Mucosa of descending colon (tissue), 3 donors: ENCODE data around the gene QSOX2. TPM values are rescaled to one million over a fixed set of nuclear protein-coding genes. Genes with fewer than 3 reads are reported as not detected.

Source experiments
- ATAC-seq: fragments of 200-7000 bp; cut with Tn5 transposase; one replicate; pipeline ENCODE4 v1.9.1; 2020; ENCODE audit warnings: mild to moderate bottlenecking, moderate library complexity
- DNase-seq, 3 donors: peaks; one replicate each; pipeline ENCODE4 v3.0.0-alpha.2; 2020
- H3K36me3 ChIP-seq: fragments of 200-600 bp; one replicate; pipeline ENCODE4 v1.8.0; 2021; ENCODE audit warnings: low read depth, mild to moderate bottlenecking
- H3K4me1 ChIP-seq: fragments of 200-600 bp; one replicate; pipeline ENCODE4 v1.8.0; 2021; ENCODE audit warnings: low read depth, mild to moderate bottlenecking
- H3K4me3 ChIP-seq: fragments of 200-600 bp; one replicate; pipeline ENCODE4 v1.8.0; 2021; ENCODE audit warnings: mild to moderate bottlenecking
- H3K9me3 ChIP-seq: fragments of 200-600 bp; one replicate; pipeline ENCODE4 v1.8.0; 2021; ENCODE audit warnings: mild to moderate bottlenecking
- intact Hi-C, 2 donors: fragments of 100-400 bp; cut with DNase I in 1 of 2; cut with micrococcal nuclease in 1 of 2; formaldehyde crosslinking; loops; one replicate each; pipeline versions ENCODE4 v1.11.0 to v1.11.1; 2022; cut with DNase I, micrococcal nuclease
- total RNA-seq, 3 donors: library from RNA; stranded (reverse); fragmentation: NEBNext Ultra II Directional in 2 of 3; extraction: Animal tissue kit (Norgen Biotek cat#: 25700) in 2 of 3; gene quantifications; one replicate each; pipeline versions ENCODE4 v1.2.1 to v1.2.4, GENCODE V29; 2021 to 2023
- TF ChIP-seq, protein P1 (sequence below): fragments of 200-600 bp; IDR thresholded peaks from one replicate; pipeline ENCODE4 v1.8.0; 2022; ENCODE audit warnings: antibody characterized with exemption, mild to moderate bottlenecking
- donor health status: DM: no; HTN: no; CAD: no; lungs with moderate emphysema.
- donor health status: DM: no; HTN: no; CAD: no.
- donor health status: DM: no; HTN: yes; CAD: no.

QSOX2 gene
- total RNA-seq, 3 donors from 2014 or later: 6.1 to 8.1 (median 7.1) TPM

DNA sequence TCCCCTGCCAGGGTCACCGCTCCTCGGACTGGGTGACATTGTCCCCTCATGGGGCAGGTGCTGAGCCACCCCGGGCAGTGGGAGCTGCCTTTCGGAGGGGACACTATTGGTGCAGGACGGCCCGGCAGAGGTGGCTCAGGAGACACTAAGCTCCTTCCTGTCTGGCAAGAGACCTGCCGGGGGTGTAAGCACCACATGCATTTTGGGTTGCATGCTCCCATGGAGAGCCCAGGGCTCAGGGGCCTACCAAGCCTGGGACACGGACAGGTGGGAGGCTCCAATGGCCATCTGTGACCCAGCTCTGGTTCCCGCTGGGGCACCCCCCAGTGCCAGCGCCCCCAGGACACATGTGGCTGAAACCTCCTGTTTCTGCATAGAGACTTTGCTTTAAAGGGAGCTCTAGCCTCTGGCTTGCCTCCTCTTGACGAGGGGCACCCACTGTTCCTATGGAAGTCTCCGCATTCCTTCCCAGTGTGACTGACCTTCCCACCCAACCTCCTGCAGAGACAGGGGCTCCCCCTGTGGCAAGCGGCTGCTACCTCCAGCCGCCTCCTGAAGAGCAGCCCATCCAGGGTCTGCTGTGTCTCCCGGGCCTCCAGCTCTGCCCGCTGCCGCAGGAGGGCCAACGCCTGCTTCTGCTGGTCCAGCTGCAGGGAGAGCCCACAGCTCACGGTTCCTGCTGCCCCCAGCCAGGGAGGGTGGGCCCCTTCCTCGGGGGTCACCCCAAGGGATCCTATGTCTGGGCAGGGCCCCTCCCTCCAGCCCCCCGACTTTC lies 30.2 kb upstream of the QSOX2 start:
- intact Hi-C loops: no loop called here

DNA sequence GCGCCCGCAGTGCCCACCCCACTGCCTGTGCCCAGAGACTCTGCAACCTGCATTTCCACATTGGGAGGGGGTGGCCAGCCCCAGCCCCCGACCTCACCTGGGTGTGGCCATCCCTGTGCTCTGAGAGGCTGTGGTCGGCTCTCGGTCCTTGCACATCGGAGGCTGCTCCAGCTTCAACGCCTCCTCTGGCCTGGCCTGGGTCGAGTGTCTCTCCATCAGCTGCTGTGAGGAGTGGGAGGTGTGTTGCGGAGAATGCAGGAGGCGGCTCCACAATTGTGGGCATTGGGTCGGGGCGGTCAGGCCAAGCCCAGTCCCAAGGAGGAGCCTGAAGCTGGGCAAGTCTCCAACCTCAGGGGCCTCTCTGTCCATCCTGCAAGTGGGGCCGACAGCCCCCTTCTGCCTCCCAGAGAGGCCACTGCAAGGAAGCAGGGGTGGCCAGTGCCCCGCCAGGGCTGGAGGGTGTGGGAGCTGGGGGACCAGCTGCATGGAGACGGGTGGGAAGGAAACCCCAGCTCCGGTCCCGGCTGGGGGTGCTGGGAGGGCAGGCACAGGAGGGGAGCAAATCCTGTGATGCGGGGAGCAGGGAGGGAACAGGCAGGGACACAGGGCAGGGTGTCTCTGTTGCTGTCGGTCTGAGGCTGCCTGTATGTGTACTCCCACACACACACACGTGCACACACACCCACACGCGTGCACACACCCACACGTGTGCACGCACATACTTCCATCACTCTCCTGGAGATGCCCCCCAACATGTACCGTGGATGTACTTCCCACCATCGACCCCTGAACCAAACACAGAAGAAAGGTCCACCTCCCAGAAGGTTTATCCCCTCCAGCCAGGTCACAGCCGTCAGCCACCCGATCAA lies 29.4 kb upstream of the QSOX2 start:
- intact Hi-C loops: no loop called here
- no peak for DNase-seq
- ATAC-seq: no peak

More for the DNA sequence above, 30.2 kb upstream of the QSOX2 start:
- ATAC-seq (no peak), DNase-seq (no peak)
- H3K9me3 ChIP-seq: no peaks in the 10 kb centered on the region
- no peaks in the 10 kb centered on the region for H3K36me3 ChIP-seq
- H3K4me3 ChIP-seq: no peak overlapping the region
- no peaks in the 10 kb centered on the region for H3K4me1 ChIP-seq
- TF ChIP-seq, protein P1, sequence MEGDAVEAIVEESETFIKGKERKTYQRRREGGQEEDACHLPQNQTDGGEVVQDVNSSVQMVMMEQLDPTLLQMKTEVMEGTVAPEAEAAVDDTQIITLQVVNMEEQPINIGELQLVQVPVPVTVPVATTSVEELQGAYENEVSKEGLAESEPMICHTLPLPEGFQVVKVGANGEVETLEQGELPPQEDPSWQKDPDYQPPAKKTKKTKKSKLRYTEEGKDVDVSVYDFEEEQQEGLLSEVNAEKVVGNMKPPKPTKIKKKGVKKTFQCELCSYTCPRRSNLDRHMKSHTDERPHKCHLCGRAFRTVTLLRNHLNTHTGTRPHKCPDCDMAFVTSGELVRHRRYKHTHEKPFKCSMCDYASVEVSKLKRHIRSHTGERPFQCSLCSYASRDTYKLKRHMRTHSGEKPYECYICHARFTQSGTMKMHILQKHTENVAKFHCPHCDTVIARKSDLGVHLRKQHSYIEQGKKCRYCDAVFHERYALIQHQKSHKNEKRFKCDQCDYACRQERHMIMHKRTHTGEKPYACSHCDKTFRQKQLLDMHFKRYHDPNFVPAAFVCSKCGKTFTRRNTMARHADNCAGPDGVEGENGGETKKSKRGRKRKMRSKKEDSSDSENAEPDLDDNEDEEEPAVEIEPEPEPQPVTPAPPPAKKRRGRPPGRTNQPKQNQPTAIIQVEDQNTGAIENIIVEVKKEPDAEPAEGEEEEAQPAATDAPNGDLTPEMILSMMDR: no peak

DNA sequence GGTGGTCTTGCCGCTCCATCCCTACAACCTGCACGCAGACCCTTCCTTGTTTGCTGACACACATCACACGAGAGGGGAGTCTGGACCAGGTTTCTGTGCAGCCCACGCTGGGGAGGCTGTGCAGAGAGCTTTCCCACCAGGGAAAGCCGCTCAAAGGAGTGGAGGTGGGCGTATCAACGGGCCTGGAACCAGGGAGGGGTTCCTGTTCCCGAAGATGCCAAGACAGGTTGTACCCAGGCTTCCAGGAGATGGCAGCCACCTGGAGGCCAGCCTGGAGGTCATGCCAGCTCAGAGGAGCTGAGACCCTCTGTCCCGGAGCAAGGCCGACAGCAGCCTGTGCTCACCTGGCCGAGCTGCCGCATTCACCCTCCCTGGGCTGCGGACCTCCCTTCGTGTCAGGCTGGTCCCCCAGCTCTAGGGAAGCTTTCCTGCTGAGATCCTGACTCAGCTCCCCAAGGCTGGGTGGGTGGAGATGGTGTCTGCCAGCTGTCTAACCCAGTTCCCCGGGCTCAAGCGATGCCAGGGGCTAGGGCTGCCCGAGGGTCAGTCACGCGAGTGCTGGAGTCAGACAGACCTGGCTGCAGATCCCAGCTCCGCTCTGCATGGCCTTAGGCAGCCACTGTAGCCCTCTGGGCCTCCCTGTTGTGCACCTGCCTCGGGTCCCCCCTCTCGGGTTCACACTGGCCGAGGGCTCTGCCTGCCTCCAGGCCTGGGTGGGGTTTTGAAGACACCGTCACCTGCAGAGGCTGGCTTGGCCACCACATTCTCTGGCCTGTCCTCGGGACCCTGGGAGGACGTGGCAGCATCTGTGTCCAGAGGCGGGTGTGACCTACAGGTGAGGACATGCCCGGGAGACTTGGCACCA lies 28.5 kb upstream of the QSOX2 start:
- no peak overlapping the region for H3K4me3 ChIP-seq
- no peaks in the 10 kb centered on the region for H3K4me1 ChIP-seq
- ATAC-seq (no peak), DNase-seq (no peak)
- H3K36me3 ChIP-seq: no peaks in the 10 kb centered on the region
- intact Hi-C loops: no loop called here
- H3K9me3 ChIP-seq: no peaks in the 10 kb centered on the region
- TF ChIP-seq, protein P1: no peak

More for the DNA sequence above, 29.4 kb upstream of the QSOX2 start:
- TF ChIP-seq, protein P1: no peak
- Histone ChIP-seq H3K36me3 (no peaks in the 10 kb centered on the region), H3K4me1 (no peaks in the 10 kb centered on the region), H3K9me3 (no peaks in the 10 kb centered on the region), H3K4me3 (no peak overlapping the region)

DNA sequence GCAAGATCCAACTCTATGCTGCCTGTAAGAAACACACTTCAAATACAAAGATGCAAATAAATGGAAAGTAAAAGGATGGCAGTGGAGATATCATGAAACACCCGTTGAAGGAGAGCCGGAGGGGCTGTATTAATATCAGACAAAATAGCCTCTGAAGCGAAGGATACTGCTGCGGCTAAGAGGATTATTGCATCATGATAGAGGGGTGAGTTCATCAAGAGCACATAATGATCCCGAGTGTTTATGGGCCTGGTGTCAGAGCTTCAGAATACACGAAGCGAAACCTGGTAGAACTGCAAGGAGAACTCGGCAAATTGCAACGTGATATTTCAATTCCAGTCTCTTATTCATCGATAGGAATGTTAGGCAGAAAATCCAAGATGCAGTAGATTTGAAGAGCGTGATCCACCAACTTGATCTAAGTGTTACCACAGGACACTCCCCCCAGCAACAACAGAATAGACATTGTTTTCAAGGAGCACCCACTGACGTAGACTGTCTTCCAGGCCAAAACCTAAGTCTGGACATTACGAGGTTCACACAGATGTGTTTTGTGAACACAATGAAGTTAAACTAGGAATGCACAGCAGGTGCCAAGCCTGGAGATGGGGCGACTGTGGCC lies 27.7 kb upstream of the QSOX2 start:
- H3K4me1 ChIP-seq: no peaks in the 10 kb centered on the region
- no peak for ATAC-seq

More for the DNA sequence above, 27.7 kb upstream of the QSOX2 start:
- intact Hi-C loops: no loop called here
- DNase-seq: no peak
- Histone ChIP-seq H3K9me3 (no peaks in the 10 kb centered on the region), H3K36me3 (no peaks in the 10 kb centered on the region), H3K4me3 (no peak overlapping the region)
- TF ChIP-seq, protein P1: no peak
